K562 (cell line): ENCODE data around the gene VAC14. TPM values are rescaled to one million over a fixed set of nuclear protein-coding genes. Genes with fewer than 3 reads are reported as not detected.

Source experiments
- CAMTA2 ChIP-seq: fragments of 250-450 bp; sonication (Bioruptor Pico); conservative IDR thresholded peaks from 2 replicates; pipeline ENCODE4 v1.5.1; 2022
- CC2D1A ChIP-seq: fragments of 450-650 bp; IDR thresholded peaks from 2 replicates; pipeline ENCODE4 v1.6.1; 2017; ENCODE audit warnings: mild to moderate bottlenecking
- CHD2 ChIP-seq: IDR thresholded peaks from 2 replicates; pipeline ENCODE4 v1.6.1; 2011; ENCODE audit warnings: low read depth, low read length
- DPF2 ChIP-seq: fragments of 450-650 bp; IDR thresholded peaks from 2 replicates; pipeline ENCODE4 v1.6.1; 2016
- HDAC2 ChIP-seq: fragments of 450-650 bp; IDR thresholded peaks from 2 replicates; pipeline ENCODE4 v1.6.1; 2016; ENCODE audit warnings: mild to moderate bottlenecking
- KDM4B ChIP-seq, 2 experiments: fragments of 450-650 bp in 1 of 2; sonication (generic) in 1 of 2; IDR thresholded peaks; 2 replicates each; pipeline ENCODE4 v1.6.1; 2016 to 2017; ENCODE audit warnings: borderline replicate concordance in 2 of 2, antibody characterized with exemption in 1 of 2, low read depth in 1 of 2, mild to moderate bottlenecking in 1 of 2
- MECOM ChIP-seq: fragments of 250-450 bp; sonication (Bioruptor Pico); IDR thresholded peaks from 2 replicates; pipeline ENCODE4 v1.8.0; 2022; ENCODE audit warnings: inconsistent platforms
- PHB2 ChIP-seq: fragments of 450-650 bp; IDR thresholded peaks from 2 replicates; pipeline ENCODE4 v1.6.1; 2017; ENCODE audit warnings: low read depth
- RB1 ChIP-seq: fragments of 450-650 bp; IDR thresholded peaks from 2 replicates; pipeline ENCODE4 v1.6.1; 2017; ENCODE audit warnings: low read depth, mild to moderate bottlenecking
- RCOR1 ChIP-seq, 2 experiments: IDR thresholded peaks; 2 replicates each; pipeline ENCODE4 v1.6.1; 2012; ENCODE audit warnings: low read depth in 2 of 2, low read length in 2 of 2, borderline replicate concordance in 1 of 2, improper control_type of control experiment in 1 of 2
- SIN3B ChIP-seq: fragments of 450-650 bp; IDR thresholded peaks from 2 replicates; pipeline ENCODE4 v1.6.1; 2017; ENCODE audit warnings: low read depth, mild to moderate bottlenecking, moderate library complexity
- SMAD4 ChIP-seq: fragments of 250-450 bp; sonication (Bioruptor Pico); conservative IDR thresholded peaks from 2 replicates; pipeline ENCODE4 v1.8.0; 2021; ENCODE audit warnings: inconsistent platforms, mild to moderate bottlenecking, moderate library complexity
- SMC3 ChIP-seq: conservative IDR thresholded peaks from 2 replicates; pipeline ENCODE4 v1.6.1; 2011; ENCODE audit warnings: low read depth, low read length, improper control_type of control experiment; ENCODE audit not compliant: insufficient read depth
- ZEB2 ChIP-seq: fragments of 450-650 bp; IDR thresholded peaks from 2 replicates; pipeline ENCODE4 v1.6.1; 2016
- ZNF197 ChIP-seq: fragments of 200-800 bp; sonication (Bioruptor generic); IDR thresholded peaks from 2 replicates; pipeline ENCODE4 v1.6.1; 2016; ENCODE audit warnings: low read depth, missing genetic modification characterization, missing compliant biosample characterization
- ZNF395 ChIP-seq: fragments of 200-800 bp; sonication (Bioruptor generic); IDR thresholded peaks from 2 replicates; pipeline ENCODE4 v1.6.1; 2017; ENCODE audit warnings: missing genetic modification characterization, missing compliant biosample characterization
- ZNF444 ChIP-seq: fragments of 250-450 bp; sonication (Bioruptor Pico); IDR thresholded peaks from 2 replicates; pipeline ENCODE4 v1.4.0; 2020; ENCODE audit warnings: mild to moderate bottlenecking, moderate library complexity
- ZNF445 ChIP-seq: fragments of 250-450 bp; sonication (Bioruptor Pico); IDR thresholded peaks from 2 replicates; pipeline ENCODE4 v1.4.0; 2020; ENCODE audit warnings: low read depth, mild to moderate bottlenecking, moderate library complexity
- polyA plus RNA-seq, 8 experiments: library from polyadenylated mRNA; depleted of rRNA in 4 of 8; stranded (reverse) in 5 of 8; unstranded in 3 of 8; fragments of >200 nt; fragmentation: Nextera tagmentation in 2 of 8; fragmentation: Illumina TruSeq in 1 of 8; extraction: Ambion mirVana in 2 of 8; extraction: Trizol in 1 of 8; gene quantifications; 2 replicates each; pipeline versions ENCODE4 v1.2.1 to v1.2.3, GENCODE V29; 2011 to 2014; ENCODE audit warnings: inconsistent platforms in 1 of 8, missing spikeins in 1 of 8
- total RNA-seq, 7 experiments: library from RNA; depleted of rRNA in 6 of 7; stranded (reverse); fragments of >200 nt in 6 of 7; fragmentation: Illumina TruSeq in 2 of 7; extraction: Trizol in 2 of 7; gene quantifications; 2 replicates each; pipeline versions ENCODE4 v1.2.1 to v1.2.3, GENCODE V29; 2011 to 2021; ENCODE audit warnings: low replicate concordance in 1 of 7
- TF ChIP-seq, protein P1 (sequence below), 2 experiments: fragments of 150-350 bp in 1 of 2; IDR thresholded peaks; 2 replicates each; pipeline ENCODE4 v1.6.1; 2012 to 2016; ENCODE audit warnings: low read depth in 2 of 2, low read length in 2 of 2, mild to moderate bottlenecking in 1 of 2, moderate library complexity in 1 of 2
- TF ChIP-seq, protein P2 (sequence below), 2 experiments: fragments of 450-650 bp; conservative IDR thresholded peaks; 2 replicates each; pipeline ENCODE4 v1.6.1; 2017; ENCODE audit warnings: mild to moderate bottlenecking in 2 of 2, moderate library complexity in 2 of 2
- TF ChIP-seq, protein P3 (sequence below): fragments of 450-650 bp; formaldehyde crosslinking; IDR thresholded peaks from 2 replicates; pipeline ENCODE4 v1.4.0; 2022; ENCODE audit warnings: mild to moderate bottlenecking, moderate library complexity

Gene VAC14
- total and polyA plus RNA-seq, 9 of the 15 experiments (the other 6 are each of a cell fraction or from before 2014, with no cell fraction given), result 1.3 to 41.6 (median 26.6) TPM

GRCh38 chr16:70695331-70696070 lies 105.5 kb downstream of the VAC14 start (continued):
- TF ChIP-seq, protein P1, sequence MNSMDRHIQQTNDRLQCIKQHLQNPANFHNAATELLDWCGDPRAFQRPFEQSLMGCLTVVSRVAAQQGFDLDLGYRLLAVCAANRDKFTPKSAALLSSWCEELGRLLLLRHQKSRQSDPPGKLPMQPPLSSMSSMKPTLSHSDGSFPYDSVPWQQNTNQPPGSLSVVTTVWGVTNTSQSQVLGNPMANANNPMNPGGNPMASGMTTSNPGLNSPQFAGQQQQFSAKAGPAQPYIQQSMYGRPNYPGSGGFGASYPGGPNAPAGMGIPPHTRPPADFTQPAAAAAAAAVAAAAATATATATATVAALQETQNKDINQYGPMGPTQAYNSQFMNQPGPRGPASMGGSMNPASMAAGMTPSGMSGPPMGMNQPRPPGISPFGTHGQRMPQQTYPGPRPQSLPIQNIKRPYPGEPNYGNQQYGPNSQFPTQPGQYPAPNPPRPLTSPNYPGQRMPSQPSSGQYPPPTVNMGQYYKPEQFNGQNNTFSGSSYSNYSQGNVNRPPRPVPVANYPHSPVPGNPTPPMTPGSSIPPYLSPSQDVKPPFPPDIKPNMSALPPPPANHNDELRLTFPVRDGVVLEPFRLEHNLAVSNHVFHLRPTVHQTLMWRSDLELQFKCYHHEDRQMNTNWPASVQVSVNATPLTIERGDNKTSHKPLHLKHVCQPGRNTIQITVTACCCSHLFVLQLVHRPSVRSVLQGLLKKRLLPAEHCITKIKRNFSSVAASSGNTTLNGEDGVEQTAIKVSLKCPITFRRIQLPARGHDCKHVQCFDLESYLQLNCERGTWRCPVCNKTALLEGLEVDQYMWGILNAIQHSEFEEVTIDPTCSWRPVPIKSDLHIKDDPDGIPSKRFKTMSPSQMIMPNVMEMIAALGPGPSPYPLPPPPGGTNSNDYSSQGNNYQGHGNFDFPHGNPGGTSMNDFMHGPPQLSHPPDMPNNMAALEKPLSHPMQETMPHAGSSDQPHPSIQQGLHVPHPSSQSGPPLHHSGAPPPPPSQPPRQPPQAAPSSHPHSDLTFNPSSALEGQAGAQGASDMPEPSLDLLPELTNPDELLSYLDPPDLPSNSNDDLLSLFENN (IDR thresholded peaks at IDR 0.05; ENCODE audit: low read depth in 2 of 2, low read length in 2 of 2), result peak in 1 of 2 experiments; percentile 90; a peak in 2 of 4 replicates
- TF ChIP-seq, protein P2, sequence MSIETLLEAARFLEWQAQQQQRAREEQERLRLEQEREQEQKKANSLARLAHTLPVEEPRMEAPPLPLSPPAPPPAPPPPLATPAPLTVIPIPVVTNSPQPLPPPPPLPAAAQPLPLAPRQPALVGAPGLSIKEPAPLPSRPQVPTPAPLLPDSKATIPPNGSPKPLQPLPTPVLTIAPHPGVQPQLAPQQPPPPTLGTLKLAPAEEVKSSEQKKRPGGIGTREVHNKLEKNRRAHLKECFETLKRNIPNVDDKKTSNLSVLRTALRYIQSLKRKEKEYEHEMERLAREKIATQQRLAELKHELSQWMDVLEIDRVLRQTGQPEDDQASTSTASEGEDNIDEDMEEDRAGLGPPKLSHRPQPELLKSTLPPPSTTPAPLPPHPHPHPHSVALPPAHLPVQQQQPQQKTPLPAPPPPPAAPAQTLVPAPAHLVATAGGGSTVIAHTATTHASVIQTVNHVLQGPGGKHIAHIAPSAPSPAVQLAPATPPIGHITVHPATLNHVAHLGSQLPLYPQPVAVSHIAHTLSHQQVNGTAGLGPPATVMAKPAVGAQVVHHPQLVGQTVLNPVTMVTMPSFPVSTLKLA (conservative IDR thresholded peaks at IDR 0.05), result peak in 1 of 2 experiments; percentile 44; a peak in 1 of 4 replicates
- TF ChIP-seq RB1, result peak; percentile 42; the same call in 1 of the 2 replicates
- peak; percentile 51; the same call in 1 of the 2 replicates for TF ChIP-seq ZNF197 (CRISPR knock-in tag)
- TF ChIP-seq, protein P3, sequence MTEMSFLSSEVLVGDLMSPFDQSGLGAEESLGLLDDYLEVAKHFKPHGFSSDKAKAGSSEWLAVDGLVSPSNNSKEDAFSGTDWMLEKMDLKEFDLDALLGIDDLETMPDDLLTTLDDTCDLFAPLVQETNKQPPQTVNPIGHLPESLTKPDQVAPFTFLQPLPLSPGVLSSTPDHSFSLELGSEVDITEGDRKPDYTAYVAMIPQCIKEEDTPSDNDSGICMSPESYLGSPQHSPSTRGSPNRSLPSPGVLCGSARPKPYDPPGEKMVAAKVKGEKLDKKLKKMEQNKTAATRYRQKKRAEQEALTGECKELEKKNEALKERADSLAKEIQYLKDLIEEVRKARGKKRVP, result 0 out of 2 replicates have a peak, but pooled peaks have one; percentile 9
- TF ChIP-seq CC2D1A, result peak; percentile 39; the same call in 1 of the 2 replicates
- peak; percentile 86 for TF ChIP-seq HDAC2
- peak; percentile 34; the same call in 1 of the 2 replicates for TF ChIP-seq CHD2
- no peak for TF ChIP-seq SMC3
- peak; percentile 78 for TF ChIP-seq MECOM (CRISPR knock-in tag)
- peak; percentile 87 for TF ChIP-seq ZNF395 (CRISPR knock-in tag)
- 0 out of 2 replicates have a peak, but pooled peaks have one; percentile 12 for TF ChIP-seq SIN3B
- peak; percentile 67; the same call in 1 of the 2 replicates for TF ChIP-seq PHB2
- TF ChIP-seq SMAD4 (CRISPR knock-in tag), result peak; percentile 87
- peak; percentile 50; the same call in 1 of the 2 replicates for TF ChIP-seq ZNF445 (CRISPR knock-in tag)
- TF ChIP-seq KDM4B (IDR thresholded peaks at IDR 0.05; ENCODE audit: borderline replicate concordance in 2 of 2, low read depth in 1 of 2), result peak in 1 of 2 experiments; percentile 61; a peak in 1 of 4 replicates
- TF ChIP-seq DPF2, result peak; percentile 97
- TF ChIP-seq RCOR1 (IDR thresholded peaks at IDR 0.05; ENCODE audit: borderline replicate concordance in 1 of 2, low read depth in 2 of 2, low read length in 2 of 2), result peak in 1 of 2 experiments; percentile 89; a peak in 2 of 4 replicates
- peak; percentile 79; the same call in 1 of the 2 replicates for TF ChIP-seq ZNF444 (CRISPR knock-in tag)
- no peak for TF ChIP-seq CAMTA2 (CRISPR knock-in tag)
- TF ChIP-seq ZEB2, result peak; percentile 45; the same call in 1 of the 2 replicates
